Liver (tissue), 9 donors: ENCODE data around the gene NELFCD. TPM values are rescaled to one million over a fixed set of nuclear protein-coding genes. Genes with fewer than 3 reads are reported as not detected.
A peak's percentile ranks its signal among the peaks of the same experiment; 100 is the strongest.

Experiments used
- DNase-seq: peaks from one replicate; pipeline ENCODE4 v3.0.0-alpha.2; 2017; ENCODE audit warnings: low spot score
- H3K27ac ChIP-seq, 2 donors: one replicate each; pipeline ENCODE4 v1.7.0; 2013; ENCODE audit warnings: inconsistent platforms in 2 of 2, low read length in 2 of 2, control low read depth in 1 of 2, low read depth in 1 of 2, mild to moderate bottlenecking in 1 of 2
- H3K27me3 ChIP-seq, 4 donors: one replicate each; pipeline versions ENCODE4 v1.6.1 to v1.7.0; 2013; ENCODE audit warnings: low read length in 3 of 4, inconsistent platforms in 1 of 4, mild to moderate bottlenecking in 1 of 4, moderate library complexity in 1 of 4; ENCODE audit not compliant: control insufficient read depth in 4 of 4, insufficient read depth in 4 of 4
- H3K36me3 ChIP-seq, 4 donors: one replicate each; pipeline versions ENCODE4 v1.6.1 to v1.7.0; 2013; ENCODE audit warnings: low read length in 3 of 4, mild to moderate bottlenecking in 3 of 4, low read depth in 1 of 4, moderate library complexity in 1 of 4; ENCODE audit not compliant: control insufficient read depth in 4 of 4, insufficient read depth in 3 of 4
- H3K4me1 ChIP-seq, 4 donors: one replicate each; pipeline versions ENCODE4 v1.6.1 to v1.7.0; 2013; ENCODE audit warnings: low read length in 3 of 4, mild to moderate bottlenecking in 3 of 4, moderate library complexity in 1 of 4; ENCODE audit not compliant: control insufficient read depth in 4 of 4, insufficient read depth in 4 of 4
- H3K4me3 ChIP-seq, 3 donors: one replicate each; pipeline versions ENCODE4 v1.6.1 to v1.7.0; 2013; ENCODE audit warnings: low read length in 3 of 3, control low read depth in 1 of 3, low read depth in 1 of 3, mild to moderate bottlenecking in 1 of 3
- H3K9ac ChIP-seq, 2 donors: one replicate each; pipeline ENCODE4 v1.7.0; 2013; ENCODE audit warnings: low read length in 2 of 2, mild to moderate bottlenecking in 2 of 2, moderate library complexity in 2 of 2, control low read depth in 1 of 2, low read depth in 1 of 2
- H3K9me3 ChIP-seq, 4 donors: one replicate each; pipeline versions ENCODE4 v1.6.1 to v1.7.0; 2013; ENCODE audit warnings: low read length in 3 of 4; ENCODE audit not compliant: control insufficient read depth in 4 of 4
- ATF3 ChIP-seq: IDR thresholded peaks from 2 replicates; pipeline ENCODE4 v1.6.1; 2016; ENCODE audit warnings: antibody characterized with exemption
- CTCF ChIP-seq: fragments of 150-350 bp; IDR thresholded peaks from 2 replicates; pipeline ENCODE4 v1.5.1; 2017; ENCODE audit warnings: improper control_type of control experiment, low read depth, low read length; ENCODE audit not compliant: missing input control
- FOXA1 ChIP-seq: IDR thresholded peaks from 2 replicates; pipeline ENCODE4 v1.6.1; 2016; ENCODE audit warnings: antibody characterized with exemption
- GABPA ChIP-seq, 2 donors: IDR thresholded peaks in 1 of 2; conservative IDR thresholded peaks in 1 of 2; 2 replicates each; pipeline ENCODE4 v1.6.1; 2016; ENCODE audit warnings: antibody characterized with exemption in 2 of 2, mild to moderate bottlenecking in 1 of 2, moderate library complexity in 1 of 2
- HNF4A ChIP-seq, 2 donors: conservative IDR thresholded peaks; 2 replicates each; pipeline ENCODE4 v1.6.1; 2016; ENCODE audit warnings: antibody characterized with exemption in 2 of 2, mild to moderate bottlenecking in 2 of 2
- JUND ChIP-seq, 2 donors: IDR thresholded peaks; 2 replicates each; pipeline ENCODE4 v1.6.1; 2016; ENCODE audit warnings: antibody characterized with exemption in 2 of 2
- NR2F2 ChIP-seq: IDR thresholded peaks from 2 replicates; pipeline ENCODE4 v1.6.1; 2016; ENCODE audit warnings: antibody characterized with exemption
- RAD21 ChIP-seq, 2 donors: IDR thresholded peaks; 2 replicates each; pipeline ENCODE4 v1.6.1; 2016; ENCODE audit warnings: antibody characterized with exemption in 2 of 2, mild to moderate bottlenecking in 2 of 2
- REST ChIP-seq: IDR thresholded peaks from 2 replicates; pipeline ENCODE4 v1.6.1; 2016; ENCODE audit warnings: antibody characterized with exemption, mild to moderate bottlenecking
- SP1 ChIP-seq: IDR thresholded peaks from 2 replicates; pipeline ENCODE4 v1.6.1; 2018; ENCODE audit warnings: antibody characterized with exemption, mild to moderate bottlenecking
- ZBTB33 ChIP-seq: IDR thresholded peaks from 2 replicates; pipeline ENCODE4 v1.6.1; 2016; ENCODE audit warnings: antibody characterized with exemption
- WGBS: extraction: QIAGEN DNeasy Blood & Tissue Kit; methylation state at CpG from one replicate; pipeline ENCODE4 v1.1.7; 2013; 5-methylcytosine and 5-hydroxymethylcytosine counted together
- polyA plus RNA-seq, 2 donors: library from polyadenylated mRNA; stranded (reverse) in 1 of 2; unstranded in 1 of 2; fragments of 200-250 nt in 1 of 2; fragments of >200 nt in 1 of 2; fragmentation: Nextera tagmentation in 1 of 2; extraction: Ambion mirVana in 1 of 2; gene quantifications; one replicate each; pipeline versions ENCODE4 v1.2.1 to v1.2.3, GENCODE V29; 2013 to 2015
- total RNA-seq, 2 donors: library from RNA; depleted of rRNA; stranded (reverse); fragments of >200 nt; gene quantifications; one replicate each; pipeline ENCODE4 v1.2.3, GENCODE V29; 2014
- donor health status: healthy.
- donor health status: healthy.
- donor health status: healthy.
- donor health status: healthy.
- donor health status: healthy.

Gene NELFCD
- total and polyA plus RNA-seq, 4 donors, result 28.1 to 39.8 (median 37.0) TPM

- TF ChIP-seq ATF3, result no peak
- TF ChIP-seq NR2F2, result no peak
- TF ChIP-seq FOXA1, result no peak
- no peak for TF ChIP-seq HNF4A (conservative IDR thresholded peaks at IDR 0.05)
- TF ChIP-seq SP1, result no peak
- no peak for TF ChIP-seq JUND (IDR thresholded peaks at IDR 0.05)
These were observed 4.9 kb upstream of the NELFCD start (continued) for GRCh38 chr20:58976061-58976730.

- no peak overlapping the region for H3K4me3 ChIP-seq
- H3K27me3 ChIP-seq, result no peaks in the 10 kb centered on the region
- H3K36me3 ChIP-seq, result no peaks in the 10 kb centered on the region
- WGBS, result 76% methylated on average over 6 of the region's 6 CpGs
- H3K9me3 ChIP-seq, result peaks cover 0 to 8% (median 5%) of the 10 kb centered on the region in 4 donors
- no peak for DNase-seq
- no peak overlapping the region for H3K27ac ChIP-seq
- peaks cover 0 to 14% (median 5%) of the 10 kb centered on the region in 4 donors for H3K4me1 ChIP-seq
- H3K9ac ChIP-seq, result no peak overlapping the region
- no peak for TF ChIP-seq ATF3
- TF ChIP-seq GABPA (IDR thresholded peaks at IDR 0.05 in 1 of 2, conservative IDR thresholded peaks at IDR 0.05 in 1 of 2), result no peak
- no peak for TF ChIP-seq CTCF
- TF ChIP-seq JUND (IDR thresholded peaks at IDR 0.05), result no peak
- no peak for TF ChIP-seq SP1
- no peak for TF ChIP-seq FOXA1
- TF ChIP-seq HNF4A (conservative IDR thresholded peaks at IDR 0.05), result no peak
These were observed 2.5 kb upstream of the NELFCD start for GRCh38 chr20:58978351-58979190.

- Histone ChIP-seq H3K9me3 (no peaks in the 10 kb centered on the region), H3K9ac (peak overlapping the region; percentile 85 to 86), H3K27me3 (no peaks in the 10 kb centered on the region), H3K27ac (peak overlapping the region; percentile 63 to 68), H3K4me3 (peak overlapping the region; percentile 83 to 98 (median 92)), H3K4me1 (peaks cover 5 to 24% (median 14%) of the 10 kb centered on the region in 4 donors), H3K36me3 (peaks cover 0 to 4% (median 2%) of the 10 kb centered on the region in 4 donors)
- DNase-seq, result peak; percentile 44
- no peak for TF ChIP-seq SP1
- TF ChIP-seq RAD21 (IDR thresholded peaks at IDR 0.05), result peak in 1 of 2 donors; percentile 8
- no peak for TF ChIP-seq ZBTB33
- TF ChIP-seq REST, result no peak
- 22% methylated on average over 29 of the region's 29 CpGs for WGBS
These were observed 740 bp downstream of the NELFCD start for GRCh38 chr20:58981628-58982364.
